ENCODE results near the gene CALML5.

CALML5 gene

DNA sequence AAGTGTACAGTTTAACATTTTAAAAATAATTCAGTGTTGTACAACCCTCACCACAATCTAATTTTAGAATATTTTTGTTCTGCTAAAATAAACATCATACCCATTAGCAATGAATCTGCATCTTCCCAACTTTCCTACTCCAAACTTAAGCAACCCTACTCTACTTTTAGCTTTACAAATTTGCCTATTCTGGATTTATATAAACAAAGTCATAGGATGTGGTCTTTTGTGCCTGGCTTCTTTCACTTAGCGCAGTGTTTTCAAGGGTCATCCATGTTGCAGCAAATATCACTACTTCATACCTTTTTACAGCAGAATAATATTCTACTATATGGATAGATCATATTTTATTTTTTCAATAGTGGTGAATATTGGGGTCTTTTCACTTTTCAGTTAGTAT lies 44.3 kb upstream of the CALML5 start:
- Histone ChIP-seq H3K4me1 (ENCODE audit: low read length) (no peaks in the 10 kb centered on the region), H3K27me3 (ENCODE audit: low read depth, low read length) (no peaks in the 10 kb centered on the region)
- TF ChIP-seq, protein P1, sequence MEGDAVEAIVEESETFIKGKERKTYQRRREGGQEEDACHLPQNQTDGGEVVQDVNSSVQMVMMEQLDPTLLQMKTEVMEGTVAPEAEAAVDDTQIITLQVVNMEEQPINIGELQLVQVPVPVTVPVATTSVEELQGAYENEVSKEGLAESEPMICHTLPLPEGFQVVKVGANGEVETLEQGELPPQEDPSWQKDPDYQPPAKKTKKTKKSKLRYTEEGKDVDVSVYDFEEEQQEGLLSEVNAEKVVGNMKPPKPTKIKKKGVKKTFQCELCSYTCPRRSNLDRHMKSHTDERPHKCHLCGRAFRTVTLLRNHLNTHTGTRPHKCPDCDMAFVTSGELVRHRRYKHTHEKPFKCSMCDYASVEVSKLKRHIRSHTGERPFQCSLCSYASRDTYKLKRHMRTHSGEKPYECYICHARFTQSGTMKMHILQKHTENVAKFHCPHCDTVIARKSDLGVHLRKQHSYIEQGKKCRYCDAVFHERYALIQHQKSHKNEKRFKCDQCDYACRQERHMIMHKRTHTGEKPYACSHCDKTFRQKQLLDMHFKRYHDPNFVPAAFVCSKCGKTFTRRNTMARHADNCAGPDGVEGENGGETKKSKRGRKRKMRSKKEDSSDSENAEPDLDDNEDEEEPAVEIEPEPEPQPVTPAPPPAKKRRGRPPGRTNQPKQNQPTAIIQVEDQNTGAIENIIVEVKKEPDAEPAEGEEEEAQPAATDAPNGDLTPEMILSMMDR (IDR thresholded peaks at IDR 0.05; ENCODE audit: low read depth, low read length): no peak

DNA sequence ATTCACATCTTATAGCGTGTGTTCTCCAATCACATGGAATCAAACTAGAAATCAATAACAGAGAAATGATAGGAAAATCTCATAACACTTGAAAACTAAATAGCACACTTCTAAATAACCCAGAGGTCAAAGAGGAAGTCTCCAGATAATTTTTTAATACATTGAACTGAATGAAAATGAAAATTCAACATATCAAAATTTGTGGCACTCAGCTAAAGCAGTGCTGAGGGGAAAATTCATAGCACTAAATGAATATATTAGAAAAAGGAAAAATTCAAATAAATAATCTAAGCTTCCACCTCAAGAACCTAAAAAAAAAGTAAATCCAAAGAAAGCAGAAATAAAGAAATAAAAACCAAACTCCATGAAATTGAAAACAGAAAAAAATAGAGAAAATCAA lies 42.7 kb upstream of the CALML5 start:
- H3K4me1 ChIP-seq (ENCODE audit: low read length): no peaks in the 10 kb centered on the region
- H4K20me1 ChIP-seq (ENCODE audit: insufficient read depth, low read length): no peaks in the 10 kb centered on the region
- no peak for TF ChIP-seq EZH2phosphoT487 (IDR thresholded peaks at IDR 0.05; ENCODE audit: low read depth)
- TF ChIP-seq, protein P1 (IDR thresholded peaks at IDR 0.05; ENCODE audit: low read depth, low read length): no peak
- H3K4me2 ChIP-seq (ENCODE audit: low read length): no peak overlapping the region
- H2AFZ ChIP-seq (ENCODE audit: low read depth, low read length): no peak overlapping the region
- no peak overlapping the region for H3K27ac ChIP-seq (ENCODE audit: low read length)
- no peak overlapping the region for H3K4me3 ChIP-seq (ENCODE audit: low read length)
- no peaks in the 10 kb centered on the region for H3K36me3 ChIP-seq (replicated peaks; ENCODE audit: low read depth, low read length)
- no peaks in the 10 kb centered on the region for H3K9me3 ChIP-seq (ENCODE audit: insufficient read depth, low read length)
- H3K27me3 ChIP-seq (ENCODE audit: low read depth, low read length): no peaks in the 10 kb centered on the region
- H3K9ac ChIP-seq (ENCODE audit: low read length): no peak overlapping the region
- H3K79me2 ChIP-seq (ENCODE audit: low read length): no peaks in the 10 kb centered on the region

More for the DNA sequence above, 44.3 kb upstream of the CALML5 start:
- no peaks in the 10 kb centered on the region for H3K79me2 ChIP-seq (ENCODE audit: low read length)
- H3K4me2 ChIP-seq (ENCODE audit: low read length): no peak overlapping the region
- H2AFZ ChIP-seq (ENCODE audit: low read depth, low read length): no peak overlapping the region
- H3K36me3 ChIP-seq (replicated peaks; ENCODE audit: low read depth, low read length): no peaks in the 10 kb centered on the region
- no peak overlapping the region for H3K9ac ChIP-seq (ENCODE audit: low read length)
- no peak overlapping the region for H3K4me3 ChIP-seq (ENCODE audit: low read length)
- H3K27ac ChIP-seq (ENCODE audit: low read length): no peak overlapping the region
- H3K9me3 ChIP-seq (ENCODE audit: insufficient read depth, low read length): no peaks in the 10 kb centered on the region
- H4K20me1 ChIP-seq (ENCODE audit: insufficient read depth, low read length): no peaks in the 10 kb centered on the region

DNA sequence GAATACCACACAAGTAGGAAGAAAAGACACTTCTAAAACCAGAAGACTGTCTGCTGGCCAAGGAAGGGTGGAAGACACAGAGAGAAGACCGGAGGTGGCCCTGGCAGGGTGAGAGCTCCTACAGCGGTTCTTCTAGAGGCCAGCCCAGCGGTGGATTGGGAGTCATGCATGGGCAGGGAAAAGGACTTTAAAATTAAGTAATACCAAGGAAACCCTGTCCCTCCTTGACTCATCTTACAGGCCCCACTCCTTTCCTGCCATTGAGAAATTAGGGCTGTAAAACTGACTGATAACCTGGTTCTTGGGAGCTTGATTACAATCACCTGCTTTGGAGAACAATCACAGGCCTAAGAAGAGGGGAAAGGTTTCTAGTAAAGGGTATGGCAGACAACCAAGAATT lies 41.5 kb upstream of the CALML5 start:
- H3K79me2 ChIP-seq (ENCODE audit: low read length): no peaks in the 10 kb centered on the region
- no peak overlapping the region for H3K4me3 ChIP-seq (ENCODE audit: low read length)
- no peaks in the 10 kb centered on the region for H4K20me1 ChIP-seq (ENCODE audit: insufficient read depth, low read length)
- TF ChIP-seq EZH2phosphoT487 (IDR thresholded peaks at IDR 0.05; ENCODE audit: low read depth): no peak
- TF ChIP-seq, protein P1 (IDR thresholded peaks at IDR 0.05; ENCODE audit: low read depth, low read length): no peak
- no peak overlapping the region for H2AFZ ChIP-seq (ENCODE audit: low read depth, low read length)
- no peak overlapping the region for H3K9ac ChIP-seq (ENCODE audit: low read length)
- H3K36me3 ChIP-seq (replicated peaks; ENCODE audit: low read depth, low read length): no peaks in the 10 kb centered on the region
- H3K4me2 ChIP-seq (ENCODE audit: low read length): no peak overlapping the region
- H3K27ac ChIP-seq (ENCODE audit: low read length): no peak overlapping the region
- no peaks in the 10 kb centered on the region for H3K4me1 ChIP-seq (ENCODE audit: low read length)
- H3K27me3 ChIP-seq (ENCODE audit: low read depth, low read length): no peaks in the 10 kb centered on the region
- H3K9me3 ChIP-seq (ENCODE audit: insufficient read depth, low read length): no peaks in the 10 kb centered on the region

DNA sequence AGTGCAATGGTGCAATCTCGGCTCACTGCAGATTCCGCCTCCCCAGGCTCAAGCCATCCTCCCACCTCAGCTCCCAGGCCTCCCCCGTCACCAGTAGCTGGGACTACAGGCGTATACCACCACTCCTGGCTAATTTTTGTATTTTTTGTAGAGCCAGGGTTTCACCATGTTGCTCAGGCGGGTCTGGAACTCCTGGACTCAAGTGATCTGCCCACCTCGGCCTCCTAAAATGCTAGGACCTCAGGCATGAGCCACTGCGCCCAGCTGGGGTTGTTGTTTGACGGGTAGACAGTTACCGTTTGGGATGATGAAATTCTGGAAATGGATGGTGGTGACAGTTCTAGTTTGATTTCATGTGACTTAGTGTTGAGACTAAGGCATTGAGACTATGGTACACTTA lies 40.7 kb upstream of the CALML5 start:
- no peak overlapping the region for H3K4me3 ChIP-seq (ENCODE audit: low read length)
- no peaks in the 10 kb centered on the region for H3K4me1 ChIP-seq (ENCODE audit: low read length)
- no peaks in the 10 kb centered on the region for H4K20me1 ChIP-seq (ENCODE audit: insufficient read depth, low read length)
- no peak overlapping the region for H2AFZ ChIP-seq (ENCODE audit: low read depth, low read length)
- no peaks in the 10 kb centered on the region for H3K79me2 ChIP-seq (ENCODE audit: low read length)
- TF ChIP-seq, protein P1 (IDR thresholded peaks at IDR 0.05; ENCODE audit: low read depth, low read length): no peak
- TF ChIP-seq EZH2phosphoT487 (IDR thresholded peaks at IDR 0.05; ENCODE audit: low read depth): no peak
- no peak overlapping the region for H3K4me2 ChIP-seq (ENCODE audit: low read length)
- H3K9ac ChIP-seq (ENCODE audit: low read length): no peak overlapping the region
- H3K27me3 ChIP-seq (ENCODE audit: low read depth, low read length): no peaks in the 10 kb centered on the region
- H3K9me3 ChIP-seq (ENCODE audit: insufficient read depth, low read length): no peaks in the 10 kb centered on the region
- H3K36me3 ChIP-seq (replicated peaks; ENCODE audit: low read depth, low read length): no peaks in the 10 kb centered on the region
- H3K27ac ChIP-seq (ENCODE audit: low read length): no peak overlapping the region
